Activated CD8-positive, alpha-beta memory T cell treated with anti-CD3 and anti-CD28 coated beads, Interleukin-2, amount 50 U/mL, for 1 hour (primary cell): Measurements from ENCODE around the gene HOXD3.

Experiments
- DNase-seq: peaks from one replicate; pipeline ENCODE4 v3.0.0-alpha.2; 2020; ENCODE audit errors: extremely low read depth

HOXD3 gene

GRCh38 chr2:176132205-176133171 lies 24.6 kb upstream of the HOXD3 start:
- DNase-seq, result no peak

- DNase-seq, result no peak
Measured at GRCh38 chr2:176133389-176133788, 23.7 kb upstream of the HOXD3 start.

GRCh38 chr2:176134035-176134434 lies 23.1 kb upstream of the HOXD3 start:
- no peak for DNase-seq

GRCh38 chr2:176135035-176135440 lies 22.1 kb upstream of the HOXD3 start:
- no peak for DNase-seq

- DNase-seq, result no peak
Measured at GRCh38 chr2:176136374-176137251, 20.5 kb upstream of the HOXD3 start.

GRCh38 chr2:176137252-176137580 lies 19.9 kb upstream of the HOXD3 start:
- no peak for DNase-seq

- no peak for DNase-seq
Measured at GRCh38 chr2:176137906-176138305, 19.2 kb upstream of the HOXD3 start.

- no peak for DNase-seq
Measured at GRCh38 chr2:176138526-176138922, 18.6 kb upstream of the HOXD3 start.

- DNase-seq, result no peak
Measured at GRCh38 chr2:176138923-176139660, 18.0 kb upstream of the HOXD3 start.

GRCh38 chr2:176139661-176140512 lies 17.2 kb upstream of the HOXD3 start:
- no peak for DNase-seq

GRCh38 chr2:176140513-176141317 lies 16.4 kb upstream of the HOXD3 start:
- DNase-seq, result no peak

GRCh38 chr2:176142281-176142680 lies 14.8 kb upstream of the HOXD3 start:
- no peak for DNase-seq

GRCh38 chr2:176145085-176145969 lies 11.8 kb upstream of the HOXD3 start:
- no peak for DNase-seq

GRCh38 chr2:176146101-176146500 lies 11.0 kb upstream of the HOXD3 start:
- no peak for DNase-seq

GRCh38 chr2:176146645-176147044 lies 10.5 kb upstream of the HOXD3 start:
- no peak for DNase-seq

- no peak for DNase-seq
Measured at GRCh38 chr2:176147210-176147799, 9.8 kb upstream of the HOXD3 start.

GRCh38 chr2:176147800-176148496 lies 9.2 kb upstream of the HOXD3 start:
- no peak for DNase-seq

- no peak for DNase-seq
Measured at GRCh38 chr2:176148751-176149421, 8.2 kb upstream of the HOXD3 start.
